G401 (cell line): ENCODE results near the gene LSM8. TPM values are rescaled to one million over a fixed set of nuclear protein-coding genes. Genes with fewer than 3 reads are reported as not detected.
"Not testable (repeated sequence)": the region's sequence is repeated elsewhere in the genome, so short reads cannot be mapped to it uniquely, and the experiment has no call there.

ENCODE experiments used
- DNase-seq: peaks from one replicate; pipeline ENCODE4 v3.0.0-alpha.2; 2015; ENCODE audit warnings: low spot score
- in situ Hi-C: cut with HindIII; loops from 2 replicates; pipeline ENCODE4 v1.10.0; 2016; ENCODE audit warnings: low sequenced_read_pairs, mixed read lengths
- total RNA-seq: library from RNA; depleted of rRNA; stranded (reverse); fragments of >200 nt; shearing (Covaris generic); gene quantifications from 2 replicates; pipeline ENCODE4 v1.2.3, GENCODE V29; 2014; rRNA removed

Gene LSM8
- 44.9 and 80.9 TPM in 2 replicates for total RNA-seq

- peak; percentile 96 for DNase-seq
- in situ Hi-C loops, result no loop called here
These were observed at the start of gene LSM8 for GRCh38 chr7:118183786-118184564. TSS of gene LSM8 (plus strand) at chr7:118184164. CDS start at chr7:118184224, 60 bp downstream.

- in situ Hi-C loops, DNase-seq: not testable (repeated sequence)
These were observed 49.5 kb upstream of the LSM8 start for GRCh38 chr7:118134420-118134819.

DNA sequence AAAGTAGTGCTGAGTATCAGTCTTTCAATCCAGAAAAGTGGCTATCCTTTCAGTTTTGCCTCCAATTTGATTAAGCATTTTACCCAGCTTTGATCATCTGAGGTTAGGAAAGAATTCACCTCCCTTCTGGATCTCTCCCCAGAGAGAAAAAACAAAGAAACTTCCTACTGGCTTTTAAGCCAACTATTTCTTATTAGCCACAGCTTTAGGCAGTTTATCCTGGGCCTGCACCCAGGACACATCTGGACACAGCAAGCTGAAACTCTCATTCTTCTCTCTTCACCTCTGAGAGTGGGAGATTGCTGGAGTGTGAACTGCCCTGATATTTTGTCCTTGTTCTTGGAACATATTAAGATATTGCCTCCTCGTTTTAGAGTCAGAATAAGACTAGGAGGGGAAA is 43.5 kb upstream of the LSM8 start:
- in situ Hi-C loops, result no loop called here
- DNase-seq, result no peak

DNA sequence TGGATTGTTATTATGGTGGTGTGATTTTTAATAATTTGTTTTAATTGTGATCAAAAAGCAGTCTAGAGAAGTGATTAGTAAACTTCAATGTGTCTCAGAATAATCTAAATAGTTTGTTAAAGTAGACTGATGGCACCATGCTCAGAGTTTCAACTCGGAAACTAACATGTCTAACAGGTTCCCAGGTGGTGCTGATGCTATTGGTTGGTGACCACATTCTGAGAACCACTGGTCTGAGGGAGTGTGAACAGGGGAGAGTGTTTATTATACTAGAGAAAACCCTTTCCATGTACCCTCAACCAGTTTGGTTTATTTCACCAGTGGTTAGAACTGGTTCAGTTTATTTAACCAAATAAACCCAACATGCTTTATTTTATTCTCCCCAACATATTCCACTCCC is 42.0 kb upstream of the LSM8 start:
- in situ Hi-C loops, result no loop called here
- DNase-seq, result no peak

DNA sequence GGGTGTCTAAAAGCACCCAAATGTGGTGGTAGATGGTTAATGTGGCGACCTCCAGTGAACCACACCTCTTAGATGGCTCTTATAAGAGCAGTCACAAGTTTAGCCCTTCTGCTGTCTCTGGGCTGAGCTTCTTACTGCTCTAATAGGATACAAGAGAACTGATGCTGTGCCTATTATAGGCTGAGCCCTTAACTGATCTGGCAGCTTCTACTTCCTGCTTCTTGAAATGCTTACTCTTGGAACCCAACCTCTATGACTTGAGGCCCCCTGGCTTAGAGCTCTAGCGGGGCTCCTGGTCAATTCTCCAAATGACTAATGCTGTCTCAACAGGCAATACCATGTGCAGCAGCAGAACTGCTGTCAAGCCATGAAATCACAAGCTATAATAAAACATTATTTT is 35.0 kb upstream of the LSM8 start:
- DNase-seq, result no peak
- in situ Hi-C loops, result no loop called here

DNA sequence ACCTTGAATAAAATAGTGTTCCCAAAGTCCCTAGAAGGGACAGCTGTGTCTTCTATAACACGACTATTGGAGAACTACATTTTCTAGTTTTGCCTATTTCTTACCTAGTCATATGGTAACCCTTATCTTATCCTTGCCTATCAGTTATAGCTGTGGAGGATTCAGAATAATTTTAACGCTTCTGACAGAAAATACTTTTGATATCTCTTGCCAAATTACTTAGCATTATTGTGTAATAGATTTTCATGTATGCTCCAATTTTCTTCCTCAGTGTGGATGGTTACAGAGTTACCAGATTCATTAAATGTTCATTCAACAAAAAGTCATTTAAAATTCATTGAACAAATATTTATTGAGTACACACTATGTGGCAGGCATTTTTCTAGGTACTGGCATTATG is 34.6 kb upstream of the LSM8 start:
- DNase-seq, result no peak
- in situ Hi-C loops, result no loop called here

GRCh38 chr7:118151671-118152070 is 32.3 kb upstream of the LSM8 start:
- DNase-seq, result no peak
- in situ Hi-C loops, result no loop called here

DNA sequence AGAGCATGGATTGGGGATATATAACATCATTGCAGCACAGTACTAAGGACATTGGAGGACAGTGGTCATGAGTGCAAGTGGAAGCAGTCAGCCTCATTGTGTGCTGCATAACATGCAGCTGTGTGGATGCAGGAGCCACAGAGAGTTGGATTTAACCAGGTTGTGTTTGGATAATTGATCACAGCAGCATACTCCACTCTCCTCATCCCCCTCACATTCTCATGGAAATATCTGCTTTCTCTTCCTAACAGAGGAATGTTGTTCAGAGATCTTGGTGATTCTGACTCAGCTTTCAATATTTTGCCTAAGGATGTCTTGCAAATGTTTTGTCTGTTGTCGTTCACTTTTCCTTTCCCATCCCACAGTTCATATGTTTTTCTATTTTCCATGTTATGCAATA is 31.8 kb upstream of the LSM8 start:
- DNase-seq, result no peak

GRCh38 chr7:118152654-118153053 is 31.3 kb upstream of the LSM8 start:
- in situ Hi-C loops, result no loop called here
- no peak for DNase-seq

More for the DNA sequence above, 31.8 kb upstream of the LSM8 start:
- in situ Hi-C loops, result no loop called here

GRCh38 chr7:118153551-118154177 is 30.3 kb upstream of the LSM8 start:
- in situ Hi-C loops, result no loop called here
- peak; percentile 11 for DNase-seq

- in situ Hi-C loops, result no loop called here
- DNase-seq, result no peak
These were observed 25.2 kb upstream of the LSM8 start for GRCh38 chr7:118158766-118159165.

- in situ Hi-C loops, result no loop called here
- DNase-seq, result no peak
These were observed 14.8 kb upstream of the LSM8 start for GRCh38 chr7:118169146-118169545.

DNA sequence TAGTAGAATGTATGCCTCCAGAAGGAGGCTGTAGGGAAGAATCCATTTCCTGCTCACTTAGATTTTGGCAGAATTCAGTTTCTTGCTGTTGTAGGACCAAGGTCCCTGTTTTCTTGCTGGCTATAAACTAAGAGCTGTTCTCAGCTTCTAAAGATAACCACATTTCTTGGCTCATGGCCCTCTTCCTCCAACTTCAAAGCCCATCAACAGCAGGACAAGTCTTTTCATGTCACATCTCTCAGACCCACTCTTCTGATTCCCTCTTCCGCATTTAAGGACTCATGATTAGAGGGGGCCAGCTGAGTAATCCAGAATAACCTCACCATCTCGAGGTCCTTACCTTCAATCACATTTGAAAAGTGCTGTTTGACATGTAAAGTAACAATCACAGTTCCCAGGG is 8.2 kb upstream of the LSM8 start:
- no peak for DNase-seq
- in situ Hi-C loops, result no loop called here

DNA sequence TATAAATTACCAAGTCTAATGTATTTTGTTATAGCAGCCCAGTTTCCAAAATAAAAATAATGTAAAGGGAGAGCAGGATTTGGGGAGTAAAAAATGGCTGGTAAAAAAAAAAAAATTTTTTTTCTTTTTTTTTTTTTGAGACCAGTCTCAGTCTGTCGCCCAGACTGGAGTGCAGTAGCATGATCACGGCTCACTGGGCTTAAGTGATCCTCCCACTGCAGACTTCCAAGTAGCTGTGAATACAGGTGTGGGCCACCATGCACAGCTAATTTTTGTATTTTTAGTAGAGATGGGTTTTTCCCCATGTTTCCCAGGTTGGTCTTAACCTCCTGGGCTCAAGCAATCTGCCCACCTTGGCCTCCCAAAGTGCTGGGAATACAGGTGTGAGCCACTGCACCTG is 4.8 kb upstream of the LSM8 start:
- in situ Hi-C loops, result no loop called here

GRCh38 chr7:118182593-118183427 is 1.2 kb upstream of the LSM8 start:
- peak; percentile 49 for DNase-seq
- in situ Hi-C loops, result no loop called here

More for the DNA sequence above, 4.8 kb upstream of the LSM8 start:
- DNase-seq, result no peak

DNA sequence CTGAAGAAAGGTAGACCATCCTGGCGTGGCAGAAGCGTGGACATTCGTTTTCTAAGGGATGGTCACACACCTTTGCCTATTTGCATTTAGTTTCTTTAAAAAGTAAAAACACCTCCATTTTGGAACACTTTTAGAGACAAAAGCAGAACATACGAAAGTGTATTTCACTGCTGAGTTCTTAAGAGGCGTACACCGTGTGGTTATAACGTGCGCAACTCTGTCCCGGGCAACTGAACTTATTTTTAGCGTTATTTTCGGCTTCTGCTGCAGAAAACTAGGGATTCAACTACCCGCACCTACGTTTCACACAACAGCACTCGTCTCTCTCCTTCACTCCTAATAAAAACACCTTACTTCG is 557 bp upstream of the LSM8 start:
- no peak for DNase-seq
- in situ Hi-C loops, result no loop called here

DNA sequence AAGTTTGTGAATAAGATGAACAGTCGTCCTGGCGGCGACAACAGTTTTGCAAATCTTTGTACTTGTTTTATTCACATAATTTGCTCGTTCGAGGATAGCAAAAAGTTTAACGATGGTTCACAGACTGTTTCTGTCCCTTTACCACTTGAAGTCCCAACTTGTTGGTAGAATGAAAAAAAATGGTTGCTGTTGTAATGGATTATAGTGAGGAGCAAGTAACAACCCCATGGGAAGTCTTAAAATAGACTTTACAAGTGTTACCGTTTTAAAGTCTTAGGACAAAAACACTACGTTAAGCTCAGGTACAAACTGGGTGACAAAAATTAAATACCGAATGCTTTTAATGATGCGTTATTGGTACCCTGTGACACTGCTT is 589 bp downstream of the LSM8 start:
- peak; percentile 37 for DNase-seq
- in situ Hi-C loops, result no loop called here

GRCh38 chr7:118185163-118185860 is 1.3 kb downstream of the LSM8 start:
- DNase-seq, result no peak
- in situ Hi-C loops, result no loop called here

- DNase-seq, result no peak
- in situ Hi-C loops, result no loop called here
These were observed 2.5 kb downstream of the LSM8 start for GRCh38 chr7:118186501-118186900.

DNA sequence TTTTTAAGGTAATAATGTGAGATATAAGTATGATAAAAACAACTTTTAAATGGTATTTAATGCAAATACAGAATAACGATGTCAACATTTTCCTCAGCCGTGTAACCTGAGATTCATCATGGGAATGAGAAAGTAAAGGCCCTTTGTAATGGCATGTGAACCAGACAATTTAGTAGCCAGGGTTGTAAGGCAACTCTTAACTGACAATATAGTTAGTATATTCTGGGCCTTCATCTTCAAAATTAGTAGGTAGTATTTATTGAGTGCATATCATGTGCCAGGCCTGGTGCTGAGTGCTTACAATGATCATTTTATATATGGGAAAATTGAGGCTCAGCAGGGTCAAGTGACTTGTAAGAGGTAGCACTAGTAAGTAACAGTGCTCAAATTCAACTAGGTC is 10.6 kb downstream of the LSM8 start:
- in situ Hi-C loops, result no loop called here
- DNase-seq, result no peak
